ENCODE results near the gene TRABD2B.

DNA sequence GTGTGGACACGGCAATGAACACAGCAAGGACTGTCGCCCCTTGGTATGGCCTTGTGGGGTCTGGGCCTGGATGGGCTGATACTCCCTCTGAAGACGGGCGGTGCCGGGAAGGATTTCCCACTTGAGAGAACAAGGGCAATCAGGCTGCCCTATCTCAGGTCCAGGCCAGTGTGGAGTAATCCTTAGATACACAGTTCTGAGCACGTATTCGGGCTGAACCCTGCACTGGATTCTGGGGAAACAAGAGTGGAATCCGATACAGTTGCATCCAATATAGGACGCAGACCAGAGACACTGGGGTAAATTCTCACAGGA, 177.7 kb downstream of the TRABD2B start:
- TF ChIP-seq, protein P1, sequence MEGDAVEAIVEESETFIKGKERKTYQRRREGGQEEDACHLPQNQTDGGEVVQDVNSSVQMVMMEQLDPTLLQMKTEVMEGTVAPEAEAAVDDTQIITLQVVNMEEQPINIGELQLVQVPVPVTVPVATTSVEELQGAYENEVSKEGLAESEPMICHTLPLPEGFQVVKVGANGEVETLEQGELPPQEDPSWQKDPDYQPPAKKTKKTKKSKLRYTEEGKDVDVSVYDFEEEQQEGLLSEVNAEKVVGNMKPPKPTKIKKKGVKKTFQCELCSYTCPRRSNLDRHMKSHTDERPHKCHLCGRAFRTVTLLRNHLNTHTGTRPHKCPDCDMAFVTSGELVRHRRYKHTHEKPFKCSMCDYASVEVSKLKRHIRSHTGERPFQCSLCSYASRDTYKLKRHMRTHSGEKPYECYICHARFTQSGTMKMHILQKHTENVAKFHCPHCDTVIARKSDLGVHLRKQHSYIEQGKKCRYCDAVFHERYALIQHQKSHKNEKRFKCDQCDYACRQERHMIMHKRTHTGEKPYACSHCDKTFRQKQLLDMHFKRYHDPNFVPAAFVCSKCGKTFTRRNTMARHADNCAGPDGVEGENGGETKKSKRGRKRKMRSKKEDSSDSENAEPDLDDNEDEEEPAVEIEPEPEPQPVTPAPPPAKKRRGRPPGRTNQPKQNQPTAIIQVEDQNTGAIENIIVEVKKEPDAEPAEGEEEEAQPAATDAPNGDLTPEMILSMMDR (IDR thresholded peaks at IDR 0.05; ENCODE audit: insufficient read depth, low read length, poor library complexity, severe bottlenecking), result no peak
- TF ChIP-seq EZH2phosphoT487 (conservative IDR thresholded peaks at IDR 0.05; ENCODE audit: low read length), result no peak
